ENCODE results near the gene KRT81. TPM values are rescaled to one million over a fixed set of nuclear protein-coding genes. Genes with fewer than 3 reads are reported as not detected.
A peak's percentile ranks its signal among the peaks of the same experiment; 100 is the strongest.
"Not testable (repeated sequence)": the region's sequence is repeated elsewhere in the genome, so short reads cannot be mapped to it uniquely, and the experiment has no call there.

Gene KRT81
- total RNA-seq, 1 donor from 2014 or later, result not detected

DNA sequence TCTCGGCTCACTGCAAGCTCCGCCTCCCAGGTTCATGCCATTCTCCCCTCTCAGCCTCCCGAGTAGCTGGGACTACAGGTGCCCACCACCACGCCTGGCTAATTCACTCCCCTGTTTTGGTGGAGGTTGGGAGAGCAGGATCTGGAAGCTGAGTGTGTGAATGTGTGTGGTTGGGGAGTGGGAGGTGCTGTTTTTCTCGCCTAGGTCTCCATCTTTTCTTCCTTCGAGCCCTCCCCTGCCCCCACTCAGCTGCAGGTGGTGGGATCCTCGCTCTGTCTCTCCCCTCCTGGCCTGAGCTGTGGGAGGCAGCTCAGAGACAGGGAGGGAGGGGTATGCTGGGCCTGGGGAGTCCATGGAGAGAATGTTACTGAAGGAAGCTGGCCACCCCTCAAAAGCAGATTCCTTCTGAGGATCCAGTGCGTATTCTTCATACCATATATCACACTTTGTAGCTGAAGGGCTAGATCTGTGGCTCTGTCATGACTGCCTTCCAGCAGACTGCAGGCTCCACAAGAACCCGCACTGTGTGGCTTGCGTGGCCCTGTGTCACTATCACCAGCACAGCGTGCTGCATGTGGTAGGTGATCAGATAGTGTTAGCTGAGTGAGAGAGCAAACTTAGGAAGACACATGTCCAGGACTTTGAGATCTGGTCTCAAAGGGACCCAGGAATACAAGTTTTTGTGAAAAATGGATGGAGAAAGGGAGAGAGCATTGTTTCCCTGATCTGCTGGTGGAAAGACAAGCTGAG, 27.1 kb upstream of the KRT81 start:
- DNase-seq (ENCODE audit: low read depth in 2 of 2), result no peak

DNA sequence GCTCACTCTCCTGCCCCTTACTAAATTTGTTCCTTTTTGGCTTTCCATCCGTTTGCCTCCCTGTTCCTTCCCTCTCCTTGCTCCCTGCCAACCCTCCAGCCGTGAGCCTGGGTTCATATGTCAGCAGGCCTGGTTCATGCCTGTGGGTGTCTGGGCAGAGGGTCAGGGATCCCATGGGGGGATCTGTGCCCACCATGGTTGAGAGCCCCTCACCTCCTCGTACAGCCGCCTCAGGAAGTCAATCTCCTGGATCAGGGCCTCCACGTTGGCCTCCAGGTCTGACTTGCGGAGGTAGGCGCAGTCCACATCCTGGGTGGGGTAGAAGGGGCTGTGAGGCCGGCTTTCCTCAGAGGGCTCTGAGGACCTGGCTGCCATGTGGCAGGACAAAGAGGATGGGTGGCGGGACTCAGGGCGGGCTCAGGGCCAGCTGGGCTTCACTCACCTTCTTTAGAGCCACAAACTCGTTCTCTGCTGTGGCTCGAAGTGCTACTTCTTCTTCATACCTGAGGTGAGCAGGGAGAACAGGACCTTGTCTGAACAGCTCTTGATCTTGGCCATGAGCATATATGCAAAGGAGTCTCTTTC, 26.2 kb upstream of the KRT81 start:
- DNase-seq (ENCODE audit: low read depth in 2 of 2), result no peak

DNA sequence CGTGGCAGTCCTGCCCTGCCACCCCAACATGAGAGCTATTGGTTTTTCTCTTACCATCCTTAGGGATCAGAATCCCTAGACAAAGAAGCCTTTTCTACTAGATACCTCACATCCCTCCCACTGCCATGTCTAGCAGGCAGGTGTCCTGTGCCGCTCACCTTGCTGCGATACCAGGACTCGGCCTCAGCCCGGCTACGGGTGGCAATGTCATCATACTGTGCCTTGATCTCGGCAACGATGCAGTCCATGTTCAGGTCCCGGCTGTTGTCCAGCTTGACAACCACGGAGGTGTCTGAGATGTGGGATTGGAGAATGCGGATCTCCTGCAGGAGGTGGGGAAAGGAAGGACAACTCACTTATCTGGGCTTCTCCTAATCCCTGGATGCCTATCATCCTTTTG, 25.4 kb upstream of the KRT81 start:
- no peak for DNase-seq (ENCODE audit: low read depth in 2 of 2)

DNA sequence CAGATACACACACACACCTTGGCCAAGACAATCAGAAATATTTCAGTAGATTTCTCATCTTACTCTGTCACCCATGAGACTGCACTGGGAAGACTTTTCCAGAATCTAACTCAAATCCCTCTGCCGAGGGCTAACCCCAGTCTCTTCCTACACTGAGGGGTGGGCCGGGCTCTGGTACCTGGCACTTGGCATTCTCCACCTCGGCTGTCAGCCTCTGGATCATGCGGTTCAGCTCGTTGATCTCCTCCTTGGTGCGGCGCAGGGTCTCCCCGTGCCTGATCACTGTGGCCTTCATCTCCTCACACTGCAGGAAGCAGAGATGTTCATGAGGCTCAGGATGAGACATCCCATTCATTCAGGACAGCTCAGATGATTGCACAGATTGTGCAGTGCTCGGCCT, 25.0 kb upstream of the KRT81 start:
- DNase-seq (ENCODE audit: low read depth in 2 of 2), result no peak

DNA sequence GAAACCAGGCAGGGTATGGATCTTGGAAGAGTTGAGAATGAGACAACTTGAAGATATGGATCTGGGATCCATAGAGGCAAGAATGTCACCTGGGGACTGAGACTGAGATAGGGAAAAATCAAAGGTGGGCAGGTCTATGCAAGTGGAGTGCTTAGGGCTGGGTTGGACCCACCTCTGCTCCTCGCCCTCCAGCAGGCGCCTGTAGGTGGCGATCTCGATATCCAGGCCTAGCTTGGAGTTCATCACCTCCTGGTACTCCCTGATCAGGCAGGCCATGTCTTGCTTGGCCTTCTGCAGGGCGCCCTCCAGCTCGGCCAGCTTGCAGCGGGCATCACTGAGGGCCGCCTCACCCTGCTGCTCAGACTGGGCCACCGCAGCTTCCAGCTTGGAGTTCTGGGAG, 24.4 kb upstream of the KRT81 start:
- peak in 1 of 2 donors; percentile 20 for DNase-seq (ENCODE audit: low read depth in 2 of 2)

DNA sequence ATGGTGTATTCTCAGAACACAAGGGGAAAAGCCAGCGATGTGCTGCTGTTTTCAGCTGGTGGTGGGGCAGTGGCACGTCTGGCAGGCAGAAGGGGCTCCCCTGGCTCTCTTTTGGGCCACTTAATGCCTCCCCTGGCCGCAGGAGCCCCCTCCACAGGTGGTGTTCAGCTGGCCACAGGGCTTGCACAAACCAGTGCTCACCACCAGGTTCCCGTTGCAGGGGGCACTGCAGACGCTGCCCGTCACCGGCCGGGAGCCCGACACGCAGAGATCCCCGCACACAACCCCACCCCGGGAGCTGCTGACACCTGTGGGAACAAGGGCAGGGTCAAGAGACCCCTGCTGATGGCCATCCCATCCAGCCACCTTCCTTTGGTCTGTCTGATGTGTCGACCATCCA, 23.2 kb upstream of the KRT81 start:
- no peak for DNase-seq (ENCODE audit: low read depth in 2 of 2)

DNA sequence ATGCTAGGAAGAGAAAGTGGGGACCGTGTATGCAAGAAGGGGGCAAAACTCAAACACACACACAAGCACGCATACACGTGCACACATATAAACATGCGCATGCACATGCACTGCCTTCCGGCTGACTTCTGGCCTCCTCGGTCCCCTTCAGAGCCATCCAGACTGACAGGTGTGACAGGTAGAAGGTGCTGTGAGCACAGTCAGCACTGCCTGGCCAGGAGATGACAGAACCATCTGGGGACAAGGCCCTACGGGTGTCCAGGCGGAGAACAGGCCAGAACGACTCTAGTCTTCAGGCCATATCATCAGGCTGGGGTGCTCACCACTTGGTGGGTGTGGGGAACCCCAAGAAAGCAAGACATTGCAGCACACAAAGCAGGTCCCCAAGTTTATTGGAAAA, 22.6 kb upstream of the KRT81 start:
- no peak for DNase-seq (ENCODE audit: low read depth in 2 of 2)

DNA sequence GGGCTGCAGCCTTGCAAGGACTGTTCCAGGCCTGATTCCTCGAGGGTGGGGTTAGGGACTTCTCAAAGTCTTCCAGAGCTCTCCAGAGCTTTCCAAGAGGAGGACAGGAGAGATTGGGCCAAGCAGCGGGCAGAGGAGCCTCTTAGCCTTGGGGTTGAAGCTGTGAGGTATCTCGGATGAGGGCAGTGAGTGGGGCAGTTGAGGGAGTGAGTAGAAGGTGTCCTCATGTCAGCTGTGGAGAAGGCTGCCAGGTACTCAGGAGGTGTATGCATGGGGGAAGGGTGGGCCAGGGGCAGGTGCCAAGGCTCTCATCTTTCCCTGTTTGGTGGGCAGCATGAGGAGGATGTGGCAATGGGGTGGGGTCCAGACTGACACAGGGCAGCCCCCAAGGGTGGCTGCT, 22.1 kb upstream of the KRT81 start:
- DNase-seq (ENCODE audit: low read depth in 2 of 2), result no peak

DNA sequence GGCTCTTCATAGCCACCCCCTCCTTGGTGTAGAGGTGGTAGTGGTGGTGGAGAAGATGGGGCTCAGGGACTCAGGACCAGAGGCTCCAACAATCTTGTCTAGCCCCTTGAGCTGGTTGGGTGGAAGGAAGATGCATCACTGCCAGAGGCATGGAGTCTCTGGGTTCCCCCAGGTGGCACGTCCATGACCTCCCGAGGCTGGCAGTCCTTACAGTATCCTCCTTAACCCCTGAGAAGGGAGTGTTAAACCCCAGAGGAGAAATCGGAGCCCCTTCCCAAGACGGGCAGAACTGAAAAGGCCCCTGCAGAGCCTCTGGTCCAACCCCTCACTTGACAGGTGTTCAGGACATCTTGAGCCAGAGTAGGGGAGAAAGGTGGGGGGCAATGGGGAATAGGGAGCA, 20.8 kb upstream of the KRT81 start:
- no peak for DNase-seq (ENCODE audit: low read depth in 2 of 2)

DNA sequence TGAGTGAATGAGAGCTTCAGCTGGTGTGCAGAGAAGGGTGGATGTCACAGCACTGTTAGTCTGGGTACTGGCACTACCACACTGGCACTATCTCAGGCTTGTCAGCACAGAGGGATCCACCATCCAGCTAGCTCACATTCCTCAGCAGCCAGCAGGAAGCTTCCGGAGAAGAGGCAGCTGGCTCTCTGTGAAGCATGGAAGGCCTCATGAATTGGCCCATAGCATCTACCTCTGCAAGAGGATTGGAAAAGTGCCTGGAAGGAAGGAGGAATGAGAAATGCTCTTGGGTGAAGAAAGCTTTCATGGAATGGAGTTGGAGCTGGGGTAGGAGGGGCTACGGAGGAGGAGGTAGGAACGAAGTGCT, 19.9 kb upstream of the KRT81 start:
- DNase-seq (ENCODE audit: low read depth in 2 of 2), result no peak

DNA sequence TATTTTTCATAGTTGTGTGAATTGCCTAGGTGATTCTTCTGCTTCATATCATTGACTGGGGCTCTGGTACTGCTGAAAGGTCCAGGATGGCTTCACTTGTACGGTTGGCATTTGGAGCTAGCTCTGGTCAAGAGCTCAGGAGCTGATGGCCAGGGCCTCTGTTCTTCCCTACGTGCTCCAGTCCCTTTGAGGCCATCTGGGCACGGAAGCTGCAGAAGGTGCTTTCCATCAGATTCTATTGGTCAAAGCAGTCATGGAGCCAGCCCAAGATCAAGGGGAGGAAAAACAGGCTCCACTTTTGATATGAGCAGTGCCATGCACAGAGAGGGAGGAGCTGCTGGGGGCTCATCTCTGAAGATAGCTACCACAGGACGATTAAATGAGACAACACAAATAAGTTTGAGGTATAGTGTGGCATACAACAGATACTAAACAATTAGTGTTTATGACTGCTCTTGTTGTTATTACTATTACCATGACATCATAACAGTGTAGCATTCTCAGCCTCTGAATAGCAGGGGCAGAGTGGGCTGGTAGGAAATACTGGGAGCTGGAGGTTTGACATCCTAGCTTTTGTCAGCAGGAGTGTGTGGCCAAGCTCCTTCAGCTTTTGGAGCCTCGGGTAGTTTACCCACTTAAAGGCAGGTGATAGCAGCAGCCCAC, 19.4 kb upstream of the KRT81 start:
- no peak for DNase-seq (ENCODE audit: low read depth in 2 of 2)

DNA sequence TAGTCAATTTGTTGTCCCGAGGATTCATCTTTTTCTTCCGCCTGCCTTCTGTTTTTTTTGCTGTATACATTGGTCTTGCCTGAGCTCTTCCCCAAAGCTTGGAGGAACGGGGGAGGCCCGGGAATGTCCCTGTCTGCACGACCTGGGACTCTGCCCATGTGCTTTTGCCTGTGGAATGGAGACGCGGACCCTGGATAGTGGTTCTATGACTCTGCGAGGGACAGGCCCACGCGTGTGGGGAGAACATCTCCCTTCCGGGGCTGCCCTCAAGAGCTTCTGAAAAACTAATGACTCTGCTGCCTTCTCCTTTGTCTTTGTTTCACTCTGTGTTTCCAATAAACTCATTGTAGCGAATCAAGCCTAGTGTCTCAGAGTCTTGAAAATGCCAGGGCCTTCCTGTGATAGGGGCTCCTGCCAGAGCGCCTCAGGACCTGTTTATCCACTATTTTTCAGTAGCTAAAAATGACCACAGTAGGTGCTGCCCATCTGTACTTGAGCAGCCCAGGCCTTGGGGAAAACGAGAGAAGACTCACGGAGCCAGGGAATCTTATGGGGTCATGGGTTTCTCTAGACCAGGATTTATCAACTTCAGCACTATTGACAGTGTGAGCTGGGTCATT, 17.6 kb upstream of the KRT81 start:
- no peak for DNase-seq (ENCODE audit: low read depth in 2 of 2)

DNA sequence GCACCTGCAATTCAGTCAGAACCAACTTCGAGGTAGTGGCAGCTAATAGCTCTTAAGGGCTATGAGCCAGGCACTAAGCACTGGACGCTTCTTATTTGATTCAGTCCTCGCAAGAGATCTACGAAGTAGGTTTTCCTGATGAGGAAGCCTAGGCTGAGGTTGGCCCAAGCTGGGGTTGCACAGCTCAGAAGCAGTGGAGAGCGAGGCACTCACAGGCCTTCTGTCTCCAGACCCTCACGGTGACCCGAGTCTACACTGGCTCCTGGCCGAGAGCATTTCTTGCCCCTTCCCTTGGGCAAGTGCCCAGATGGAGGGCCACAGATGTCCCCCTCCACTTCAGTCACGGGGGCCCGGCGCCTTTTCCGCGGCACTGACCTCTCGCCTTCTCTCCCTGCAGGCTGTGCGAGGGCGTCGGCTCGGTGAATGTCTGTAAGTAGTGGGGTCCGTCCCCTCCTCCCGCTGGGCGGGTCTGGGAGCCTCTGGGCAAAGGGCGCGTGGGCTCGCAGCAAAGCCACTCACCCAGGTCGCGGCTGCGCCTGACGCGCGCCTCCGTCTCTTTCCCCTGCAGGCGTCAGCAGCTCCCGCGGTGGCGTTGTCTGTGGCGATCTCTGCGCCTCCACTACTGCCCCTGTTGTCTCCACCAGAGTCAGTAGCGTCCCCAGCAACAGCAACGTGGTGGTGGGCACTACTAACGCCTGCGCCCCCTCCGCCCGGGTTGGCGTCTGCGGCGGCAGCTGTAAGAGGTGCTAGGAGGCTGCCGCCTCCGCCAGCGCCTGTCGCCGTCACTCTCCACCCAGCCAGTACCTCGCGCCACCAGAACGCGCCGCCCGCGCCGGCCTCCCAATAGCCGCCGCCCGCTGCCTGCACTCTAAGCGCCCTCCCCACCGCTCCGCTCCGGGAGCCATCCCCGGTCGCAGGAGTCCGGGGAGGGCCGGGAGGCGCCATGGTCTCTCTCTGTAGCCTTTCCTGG, 16.8 kb upstream of the KRT81 start:
- DNase-seq (ENCODE audit: low read depth in 2 of 2), result peak; percentile 36 to 63

DNA sequence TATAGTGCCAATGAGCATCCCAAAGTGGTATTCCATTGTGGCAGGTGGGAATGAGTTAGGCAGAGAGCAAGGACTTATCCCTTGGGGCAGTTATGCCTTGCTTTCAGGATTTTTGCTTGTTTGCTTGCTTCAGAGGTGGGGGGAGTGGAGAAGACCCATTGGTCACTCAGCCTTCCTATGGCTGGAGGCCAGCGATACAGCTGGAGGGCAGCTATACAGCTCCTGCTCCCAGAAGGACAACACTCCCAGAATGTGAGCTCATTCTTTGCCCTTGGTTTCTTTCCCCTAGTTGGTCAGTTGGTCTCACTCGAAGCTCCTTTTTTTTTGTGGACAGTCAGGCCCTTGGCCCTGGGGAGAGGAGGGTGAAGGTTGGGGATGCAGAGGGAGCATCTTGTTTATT, 15.4 kb upstream of the KRT81 start:
- DNase-seq (ENCODE audit: low read depth in 2 of 2), result no peak

DNA sequence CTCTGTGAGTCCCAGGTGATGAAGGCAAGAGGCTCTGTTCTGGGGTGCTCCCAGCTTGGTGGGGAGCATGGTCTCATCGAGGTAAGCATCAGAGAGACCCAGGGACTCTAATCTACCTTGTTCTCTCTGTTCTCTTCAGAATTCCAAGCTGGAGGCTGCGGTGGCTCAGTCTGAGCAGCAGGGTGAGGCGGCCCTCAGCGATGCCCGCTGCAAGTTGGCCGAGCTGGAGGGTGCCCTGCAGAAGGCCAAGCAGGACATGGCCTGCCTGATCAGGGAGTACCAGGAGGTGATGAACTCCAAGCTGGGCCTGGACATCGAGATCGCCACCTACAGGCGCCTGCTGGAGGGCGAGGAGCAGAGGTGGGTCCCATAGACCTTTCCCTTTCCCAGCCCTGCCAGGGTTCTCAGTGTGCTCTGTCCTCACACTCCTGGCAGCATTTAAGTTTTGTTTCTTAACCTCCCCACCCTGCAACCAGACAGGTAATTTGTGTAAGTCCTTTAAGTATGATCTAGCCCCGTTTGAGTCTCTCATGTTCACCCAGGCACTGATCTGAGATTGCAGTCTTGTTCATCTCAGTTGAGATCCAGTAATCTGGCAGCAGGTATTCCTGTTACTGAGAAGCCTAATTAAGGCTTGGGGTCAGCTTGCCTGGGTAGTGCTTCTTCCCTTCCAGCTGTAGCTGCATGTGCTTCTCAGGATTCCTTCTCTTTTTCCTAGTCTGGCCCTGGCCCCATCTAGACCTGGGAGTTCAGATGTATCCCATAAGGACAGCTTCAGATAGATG, 14.8 kb upstream of the KRT81 start:
- DNase-seq (ENCODE audit: low read depth in 2 of 2), result no peak

DNA sequence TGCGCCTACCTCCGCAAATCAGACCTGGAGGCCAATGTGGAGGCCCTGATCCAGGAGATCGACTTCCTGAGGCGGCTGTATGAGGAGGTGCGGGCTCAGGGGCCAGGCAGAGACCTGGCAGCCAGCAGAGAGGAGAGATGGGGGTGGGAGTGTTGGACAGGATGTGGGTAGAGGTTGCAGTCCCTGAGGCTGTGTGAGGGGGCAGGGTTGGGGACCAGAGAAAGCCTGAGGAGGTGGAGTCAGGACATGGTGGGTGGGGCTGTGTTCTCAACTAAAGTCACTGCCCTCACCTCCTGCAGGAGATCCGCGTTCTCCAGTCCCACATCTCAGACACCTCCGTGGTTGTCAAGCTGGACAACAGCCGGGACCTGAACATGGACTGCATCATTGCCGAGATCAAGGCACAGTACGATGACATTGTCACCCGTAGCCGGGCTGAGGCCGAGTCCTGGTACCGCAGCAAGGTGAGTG, 13.6 kb upstream of the KRT81 start:
- DNase-seq (ENCODE audit: low read depth in 2 of 2), result not testable (repeated sequence)

DNA sequence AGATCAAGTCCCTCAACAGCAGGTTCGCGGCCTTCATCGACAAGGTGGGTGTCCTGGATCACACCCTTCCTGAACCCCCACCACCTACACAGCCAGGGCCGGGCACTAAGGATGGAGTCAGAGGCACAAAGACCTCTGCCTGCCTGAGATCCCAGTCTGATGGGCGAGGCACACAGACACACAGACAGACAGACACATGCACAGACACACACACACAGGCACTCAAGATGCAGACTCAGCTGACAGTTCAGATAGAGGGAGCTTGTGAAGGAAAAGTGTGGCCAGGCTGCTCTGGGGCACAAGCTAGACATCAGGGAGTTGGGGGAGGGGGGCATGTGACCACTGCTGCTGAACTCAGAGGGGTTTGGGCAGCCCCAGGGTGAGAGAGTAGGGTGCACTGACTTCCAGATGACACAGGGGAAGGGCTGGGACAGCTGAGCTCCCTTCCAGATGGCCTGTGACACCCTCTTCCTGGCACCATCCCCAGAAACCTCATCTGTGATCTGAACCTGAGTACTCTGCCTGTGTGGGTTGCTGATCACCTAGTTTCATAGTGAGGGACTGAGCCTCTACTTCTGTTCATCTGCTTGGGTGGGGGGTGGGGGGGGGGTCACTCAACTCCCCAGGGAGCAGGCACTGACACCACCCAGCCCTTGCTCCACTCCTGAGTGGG, 11.0 kb upstream of the KRT81 start:
- not testable (repeated sequence) for DNase-seq (ENCODE audit: low read depth in 2 of 2)

DNA sequence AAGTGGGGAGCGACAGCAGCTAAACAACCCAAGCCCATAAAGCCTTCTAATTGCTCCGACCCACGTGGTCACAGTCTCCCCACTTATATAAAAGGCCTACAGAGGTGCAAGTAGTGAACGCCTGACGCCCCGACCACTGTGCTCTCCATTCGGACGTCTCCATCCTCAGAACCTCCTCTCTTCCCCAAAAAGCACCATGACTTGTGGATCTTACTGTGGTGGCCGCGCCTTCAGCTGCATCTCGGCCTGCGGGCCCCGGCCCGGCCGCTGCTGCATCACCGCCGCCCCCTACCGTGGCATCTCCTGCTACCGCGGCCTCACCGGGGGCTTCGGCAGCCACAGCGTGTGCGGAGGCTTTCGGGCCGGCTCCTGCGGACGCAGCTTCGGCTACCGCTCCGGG, 10.4 kb upstream of the KRT81 start:
- not testable (repeated sequence) for DNase-seq (ENCODE audit: low read depth in 2 of 2)

DNA sequence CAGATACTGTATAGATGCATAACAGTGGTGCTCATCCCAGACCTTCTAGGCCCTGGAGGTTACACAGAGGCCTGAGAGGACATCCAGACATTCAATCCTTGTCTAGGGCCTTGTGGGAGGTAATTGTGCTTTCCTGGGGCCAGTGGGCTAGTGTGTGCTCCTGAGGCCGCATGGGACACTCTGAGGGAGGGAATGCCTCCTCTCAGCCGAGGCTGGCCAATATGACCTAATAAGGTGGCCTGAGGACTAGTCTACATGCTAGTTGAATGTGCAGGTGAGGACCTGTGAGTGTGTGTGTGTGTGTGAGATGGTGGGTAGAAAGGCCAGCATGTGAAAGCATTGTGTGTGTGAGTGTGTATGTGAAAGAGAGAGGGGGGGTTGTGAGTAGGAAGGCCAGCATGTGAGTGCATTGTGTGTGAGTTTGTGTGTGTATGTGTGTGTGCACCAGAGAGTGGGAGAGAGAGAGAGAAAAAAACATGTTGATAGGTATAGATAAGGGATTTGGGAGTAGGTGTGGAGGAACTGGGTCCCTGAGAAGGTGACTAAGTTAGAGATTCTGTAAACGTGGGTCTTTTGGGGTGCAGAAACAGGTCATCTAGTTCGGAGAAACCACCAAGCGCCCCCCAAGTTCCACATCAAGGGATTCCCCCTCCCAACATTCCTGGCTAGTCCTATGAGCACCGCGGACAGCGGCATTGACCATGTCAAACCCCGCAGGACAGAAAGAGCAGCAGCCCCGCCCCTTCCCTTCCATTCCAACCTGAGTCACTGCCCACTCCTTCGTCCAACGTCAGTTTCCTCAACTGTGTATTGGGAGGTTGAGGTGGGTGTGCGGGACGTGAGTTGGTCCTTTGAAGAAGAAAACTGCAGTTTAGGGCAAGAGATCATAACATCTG, 9.7 kb upstream of the KRT81 start:
- peak in 1 of 2 donors; percentile 29 for DNase-seq (ENCODE audit: low read depth in 2 of 2)
